Suprapubic skin (tissue), 4 donors: ENCODE results near the gene NR2F1-AS1. TPM values are rescaled to one million over a fixed set of nuclear protein-coding genes. Genes with fewer than 3 reads are reported as not detected.
A peak's percentile ranks its signal among the peaks of the same experiment; 100 is the strongest.

Experiments used
- DNase-seq, 2 donors: peaks; one replicate each; pipeline ENCODE4 v3.0.0-alpha.2; 2019; ENCODE audit warnings: low spot score in 2 of 2
- H3K27ac ChIP-seq: fragments of 200-600 bp; sonication (generic); one replicate; pipeline ENCODE4 v1.5.1; 2019
- H3K27me3 ChIP-seq: fragments of 200-600 bp; sonication (generic); one replicate; pipeline ENCODE4 v1.5.1; 2019
- H3K36me3 ChIP-seq: fragments of 200-600 bp; sonication (generic); one replicate; pipeline ENCODE4 v1.5.1; 2019
- H3K4me1 ChIP-seq: fragments of 200-600 bp; sonication (generic); one replicate; pipeline ENCODE4 v1.5.1; 2019
- H3K4me3 ChIP-seq: fragments of 200-600 bp; sonication (generic); one replicate; pipeline ENCODE4 v1.5.1; 2019; ENCODE audit warnings: mild to moderate bottlenecking
- H3K9me3 ChIP-seq: fragments of 200-600 bp; sonication (generic); one replicate; pipeline ENCODE4 v1.5.1; 2019
- CTCF ChIP-seq, 2 donors: fragments of 200-600 bp in 1 of 2; fragments of 450-650 bp in 1 of 2; sonication (generic) in 1 of 2; IDR thresholded peaks; one replicate each; pipeline ENCODE4 v1.5.1; 2016 to 2019; ENCODE audit warnings: antibody characterized with exemption in 2 of 2, mild to moderate bottlenecking in 1 of 2, moderate library complexity in 1 of 2
- EP300 ChIP-seq: sonication (generic); formaldehyde crosslinking; IDR thresholded peaks from one replicate; pipeline ENCODE4 v1.6.1; 2017; ENCODE audit warnings: antibody characterized with exemption
- POLR2A ChIP-seq, 2 donors: fragments of 450-650 bp; IDR thresholded peaks; one replicate each; pipeline ENCODE4 v1.6.1; 2017; ENCODE audit warnings: antibody characterized with exemption in 2 of 2, mild to moderate bottlenecking in 2 of 2, moderate library complexity in 2 of 2
- POLR2AphosphoS5 ChIP-seq, 3 donors: sonication (generic); formaldehyde crosslinking; IDR thresholded peaks; one replicate each; pipeline ENCODE4 v1.6.1; 2017; ENCODE audit warnings: antibody characterized with exemption in 3 of 3
- WGBS: methylation state at CpG from one replicate; pipeline ENCODE4 v1.1.5; 2018; 5-methylcytosine and 5-hydroxymethylcytosine counted together
- total RNA-seq, 4 donors: library from RNA; depleted of rRNA; stranded (reverse); fragments of >200 nt; gene quantifications; one replicate each; pipeline ENCODE4 v1.1.0, GENCODE V29; 2016

NR2F1-AS1 gene
- total RNA-seq, 4 donors from 2014 or later = 0.76 to 1.4 (median 1.2) TPM

DNA sequence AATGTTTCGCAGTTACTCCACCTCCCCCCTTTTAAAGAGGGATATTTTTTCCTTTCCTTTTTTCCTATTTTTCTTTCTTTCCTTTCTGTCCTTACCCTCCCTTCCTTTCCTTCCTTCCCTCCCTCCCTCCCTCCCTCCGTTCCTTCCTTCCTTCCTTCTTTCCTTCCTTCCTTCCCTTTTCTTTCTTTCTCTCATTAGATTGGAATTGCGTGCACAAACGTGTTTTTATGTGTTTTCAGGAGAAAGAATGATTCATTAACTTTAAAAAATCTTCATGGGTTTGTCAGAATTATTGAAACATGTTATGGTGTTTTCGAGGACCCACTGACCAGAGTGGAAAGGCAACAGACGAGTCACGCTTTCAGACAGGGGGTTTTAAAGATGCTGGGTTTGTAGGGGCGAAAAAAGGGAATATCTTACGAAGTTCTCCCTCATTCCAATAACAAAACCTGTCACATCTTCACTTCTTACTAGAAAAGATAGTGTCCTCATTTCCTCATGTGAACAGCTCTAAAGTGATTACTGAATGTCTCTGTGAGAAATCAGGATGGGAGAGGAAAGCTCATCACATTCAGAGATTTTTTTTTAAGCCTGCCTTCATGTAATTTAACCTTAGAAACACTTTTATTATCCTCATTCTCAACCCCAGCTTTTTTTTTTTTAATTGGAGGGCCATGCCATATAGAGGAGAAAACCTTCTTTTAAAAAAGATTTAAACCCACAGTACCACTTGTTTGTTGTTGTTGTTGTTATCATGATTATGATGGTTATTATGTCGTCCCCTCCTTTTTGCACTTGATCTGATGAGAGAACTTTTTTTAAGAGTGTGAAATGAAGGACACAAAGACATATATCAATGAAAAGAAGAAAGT is 23.9 kb upstream of the NR2F1-AS1 start:
- WGBS = 44% methylated on average over 10 of the region's 10 CpGs
- peaks cover 100% of the 10 kb centered on the region for H3K27me3 ChIP-seq

DNA sequence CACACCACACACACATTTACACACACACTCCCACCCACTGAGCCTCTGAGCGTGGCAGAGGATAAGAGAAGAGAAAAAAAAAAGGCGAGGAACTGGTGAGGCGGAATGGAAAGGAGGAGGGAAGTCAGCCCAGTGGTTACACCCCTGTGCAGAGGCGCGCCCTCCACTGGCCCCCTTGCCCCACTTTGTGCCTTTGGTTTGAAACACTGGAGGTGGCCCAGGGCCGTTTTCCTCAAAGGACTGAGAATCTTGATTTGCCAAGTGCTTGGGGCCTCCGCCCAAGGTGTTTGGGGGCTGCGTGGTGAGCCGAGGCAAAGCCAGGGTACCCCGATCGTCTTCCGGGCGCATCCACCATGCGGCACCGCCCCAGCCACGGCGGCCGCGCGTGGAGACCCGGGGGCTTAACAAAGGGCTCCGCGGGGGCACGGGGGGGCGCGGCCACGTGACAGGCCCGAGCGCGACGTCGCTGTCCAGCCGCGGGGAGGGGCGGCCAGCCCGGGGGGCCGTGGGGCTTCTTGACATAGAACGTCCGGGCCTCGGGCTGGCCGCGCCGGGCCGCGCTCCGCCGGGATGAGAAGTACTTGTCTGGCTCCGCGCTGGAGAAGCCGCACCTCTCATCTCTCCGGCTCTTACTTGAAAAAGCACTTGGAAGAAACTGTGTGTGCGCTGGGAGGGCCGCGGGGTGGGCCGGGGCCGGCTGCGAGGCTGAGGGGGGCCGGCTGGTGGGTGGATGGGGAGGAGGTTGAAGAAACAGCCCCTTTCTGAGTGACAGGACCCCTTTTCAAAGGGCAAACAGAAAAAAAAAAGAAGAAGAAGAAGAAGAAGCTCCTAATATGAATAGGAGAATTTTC is 23.0 kb upstream of the NR2F1-AS1 start:
- TF ChIP-seq POLR2AphosphoS5 (IDR thresholded peaks at IDR 0.05) (no peak), CTCF (IDR thresholded peaks at IDR 0.05) (no peak), EP300 (no peak), POLR2A (IDR thresholded peaks at IDR 0.05) (no peak)
- no peak overlapping the region for H3K27ac ChIP-seq
- H3K36me3 ChIP-seq = no peaks in the 10 kb centered on the region
- peak overlapping the region; percentile 24 for H3K4me3 ChIP-seq
- H3K27me3 ChIP-seq = peaks cover 100% of the 10 kb centered on the region
- DNase-seq = no peak
- WGBS = 12% methylated on average over 38 of the region's 58 CpGs
- peaks cover 17% of the 10 kb centered on the region for H3K4me1 ChIP-seq
- no peaks in the 10 kb centered on the region for H3K9me3 ChIP-seq

More for the DNA sequence above, 23.9 kb upstream of the NR2F1-AS1 start:
- no peak for DNase-seq
- peaks cover 17% of the 10 kb centered on the region for H3K4me1 ChIP-seq
- no peaks in the 10 kb centered on the region for H3K9me3 ChIP-seq
- H3K36me3 ChIP-seq = no peaks in the 10 kb centered on the region
- TF ChIP-seq EP300 = no peak
- no peak for TF ChIP-seq CTCF (IDR thresholded peaks at IDR 0.05)
- TF ChIP-seq POLR2AphosphoS5 (IDR thresholded peaks at IDR 0.05) = no peak
- TF ChIP-seq POLR2A (IDR thresholded peaks at IDR 0.05) = no peak
- no peak overlapping the region for H3K4me3 ChIP-seq
- no peak overlapping the region for H3K27ac ChIP-seq

DNA sequence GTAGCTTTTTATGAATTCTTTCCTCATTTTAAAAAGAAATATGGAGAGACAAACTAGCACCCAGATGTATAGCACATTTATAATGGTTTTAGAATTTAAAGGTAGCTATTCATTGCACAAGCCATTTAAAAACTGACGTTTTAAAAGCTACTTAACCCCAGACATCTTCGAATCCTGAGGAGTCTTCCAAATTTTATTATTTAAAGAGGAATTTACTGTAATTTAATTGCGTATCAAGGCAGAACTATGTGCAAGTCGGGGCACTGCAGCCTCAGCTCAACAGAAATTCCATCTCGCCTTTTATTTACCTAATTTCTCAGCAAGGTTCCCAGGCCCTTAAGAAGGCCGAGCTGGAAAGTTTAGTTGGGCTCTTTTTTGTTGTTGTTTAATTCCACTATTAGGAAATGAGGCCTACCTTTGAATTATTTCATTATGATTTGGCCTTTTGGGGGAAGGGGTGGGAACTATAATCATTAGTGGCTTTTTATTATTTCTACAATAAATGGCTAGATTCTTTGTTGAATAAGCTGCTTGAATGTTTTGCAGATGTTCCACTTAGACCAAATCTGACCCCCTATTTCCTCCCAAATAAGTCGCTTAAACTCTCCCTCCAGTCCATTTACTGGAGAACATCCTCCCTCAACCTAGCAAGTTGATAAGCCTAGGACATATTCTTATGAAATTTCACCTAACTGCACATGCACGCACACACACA is 22.2 kb upstream of the NR2F1-AS1 start:
- Histone ChIP-seq H3K36me3 (no peaks in the 10 kb centered on the region), H3K4me3 (no peak overlapping the region), H3K27ac (no peak overlapping the region), H3K9me3 (no peaks in the 10 kb centered on the region), H3K4me1 (peaks cover 16% of the 10 kb centered on the region), H3K27me3 (peaks cover 100% of the 10 kb centered on the region)
- TF ChIP-seq EP300 (no peak), POLR2A (IDR thresholded peaks at IDR 0.05) (no peak), CTCF (IDR thresholded peaks at IDR 0.05) (no peak), POLR2AphosphoS5 (IDR thresholded peaks at IDR 0.05) (no peak)
- DNase-seq = no peak
- WGBS = 84% methylated on average over 8 of the region's 8 CpGs

- H3K27me3 ChIP-seq = peaks cover 100% of the 10 kb centered on the region
- H3K4me1 ChIP-seq = peaks cover 10% of the 10 kb centered on the region
- no peak overlapping the region for H3K27ac ChIP-seq
- WGBS = 46% methylated on average over 36 of the region's 39 CpGs
- TF ChIP-seq POLR2A (IDR thresholded peaks at IDR 0.05) (no peak), CTCF (IDR thresholded peaks at IDR 0.05) (no peak), POLR2AphosphoS5 (IDR thresholded peaks at IDR 0.05) (no peak), EP300 (no peak)
- no peaks in the 10 kb centered on the region for H3K36me3 ChIP-seq
- no peaks in the 10 kb centered on the region for H3K9me3 ChIP-seq
- H3K4me3 ChIP-seq = no peak overlapping the region
- no peak for DNase-seq
These were observed 21.4 kb upstream of the NR2F1-AS1 start for GRCh38 chr5:93602241-93603077.
